Activated CD8-positive, alpha-beta memory T cell treated with anti-CD3 and anti-CD28 coated beads, Interleukin-2, amount 50 U/mL, for 1 hour (primary cell): ENCODE measurements around the gene KLHL1.

Experiments
- DNase-seq: peaks from one replicate; pipeline ENCODE4 v3.0.0-alpha.2; 2020; ENCODE audit errors: extremely low read depth

KLHL1 gene

DNA sequence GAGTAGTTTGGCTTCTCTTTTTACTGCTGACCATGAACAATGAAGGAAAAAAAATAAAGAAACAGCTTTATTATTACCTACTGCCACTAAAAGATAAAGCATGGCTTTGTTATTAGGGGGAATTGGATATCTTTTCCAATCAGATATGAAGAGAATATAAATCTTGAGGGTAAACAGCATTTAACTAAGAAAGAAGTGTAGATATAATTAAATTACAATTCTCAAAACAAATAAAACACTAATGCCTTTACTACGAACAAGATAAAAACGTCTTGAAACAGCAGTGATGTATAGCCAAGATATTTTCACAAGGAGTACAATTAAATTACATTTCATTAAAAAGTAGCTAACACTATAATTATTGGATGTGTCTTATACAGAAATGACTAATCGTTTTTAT, 426.5 kb downstream of the KLHL1 start:
- no peak for DNase-seq

DNA sequence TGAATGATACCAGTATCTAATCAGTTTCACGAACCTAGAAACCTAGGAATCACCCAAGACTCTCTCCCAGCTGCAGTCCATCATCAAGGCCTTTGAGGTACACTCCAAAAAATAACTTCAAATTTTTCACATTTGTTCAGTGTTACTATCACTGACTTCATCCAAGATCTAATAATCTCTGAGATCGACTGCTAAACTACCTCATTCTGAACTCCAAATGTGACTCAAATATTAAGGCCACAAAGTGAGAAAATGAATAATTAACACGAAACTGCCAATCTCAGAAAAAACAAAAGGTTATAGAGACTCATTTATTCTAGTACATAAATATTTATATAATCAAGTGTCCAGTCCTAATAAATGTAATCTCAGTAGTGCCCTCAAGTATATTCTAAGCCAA, 430.9 kb downstream of the KLHL1 start:
- DNase-seq: no peak

DNA sequence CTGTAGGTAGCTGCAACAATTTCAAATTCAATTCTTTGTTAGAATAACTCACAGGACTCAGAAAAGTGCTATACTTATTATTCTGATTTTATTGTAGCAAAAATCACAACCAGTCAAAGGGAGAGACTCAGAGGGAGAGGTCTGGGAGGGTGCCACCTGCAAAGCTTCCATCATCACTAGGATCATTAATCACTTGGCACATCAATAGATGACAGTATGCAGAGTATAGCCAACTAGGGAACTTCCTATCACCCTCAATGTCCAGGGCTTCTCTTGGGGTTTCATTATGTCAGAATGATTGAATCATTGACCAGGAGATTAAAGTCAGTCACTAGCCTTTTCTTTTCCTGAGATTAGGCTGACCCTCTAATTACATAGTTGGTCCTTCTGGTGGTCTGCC, 432.0 kb downstream of the KLHL1 start:
- DNase-seq: no peak

DNA sequence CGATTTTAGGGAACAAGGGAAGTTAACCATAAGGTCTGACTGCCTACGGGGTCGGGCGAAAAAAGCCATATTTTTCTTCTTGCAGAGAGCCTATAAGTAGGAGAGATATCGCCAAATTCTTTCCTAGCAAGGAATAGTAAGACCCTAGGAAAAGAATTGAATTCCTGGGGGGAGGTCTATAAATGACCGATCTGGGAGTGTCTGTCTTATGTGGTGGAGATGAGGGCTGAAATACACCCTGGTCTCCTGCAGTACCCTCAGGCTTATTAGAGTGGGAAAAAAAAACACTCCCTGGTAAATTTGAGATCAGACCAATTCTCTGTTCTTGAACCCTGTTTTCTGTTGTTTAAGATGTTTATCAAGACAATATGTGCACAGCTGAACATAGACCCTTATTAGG, 448.1 kb downstream of the KLHL1 start:
- DNase-seq: no peak

DNA sequence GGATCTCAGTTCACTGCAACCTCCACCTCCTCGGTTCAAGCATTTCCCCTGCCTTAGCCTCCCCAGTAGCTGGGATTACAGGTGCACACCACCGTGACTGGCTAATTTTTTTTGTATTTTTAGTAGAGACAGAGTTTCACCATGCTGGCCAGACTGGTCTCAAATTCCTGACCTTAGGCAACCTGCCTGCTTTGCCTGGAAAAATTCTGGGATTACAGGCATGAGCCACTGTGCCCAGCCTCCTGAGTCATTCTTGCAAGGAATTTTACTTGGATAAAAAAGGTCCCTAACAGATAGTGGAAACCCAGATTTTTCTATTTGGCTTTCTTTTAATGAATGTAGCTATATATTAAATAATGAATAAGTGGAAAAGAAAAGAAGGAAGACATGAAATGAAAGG, 450.6 kb downstream of the KLHL1 start:
- DNase-seq: no peak

DNA sequence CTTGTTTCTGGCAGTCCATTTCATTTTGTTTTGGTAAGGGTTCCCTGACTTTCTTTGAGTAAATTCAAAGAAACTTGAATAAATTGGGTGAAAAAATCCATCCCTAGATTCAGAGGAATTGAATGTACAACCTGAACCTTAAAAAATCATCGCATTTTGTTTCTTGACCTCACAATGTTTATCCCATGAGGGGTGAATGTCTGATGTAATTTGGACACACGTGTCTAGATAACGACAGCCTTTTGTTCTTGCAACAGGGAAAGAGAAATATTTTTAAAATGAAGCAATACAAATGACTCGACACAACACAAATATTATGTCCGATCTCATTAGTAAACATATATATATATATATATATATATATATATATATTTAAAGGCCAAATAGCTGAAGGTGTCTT, 453.9 kb downstream of the KLHL1 start:
- no peak for DNase-seq
